GM19099 (cell line): ENCODE results near the gene LRRC74B.

ENCODE experiments used
- POLR2A ChIP-seq: IDR thresholded peaks from 3 replicates; pipeline ENCODE4 v1.6.1; 2011; ENCODE audit warnings: low read depth; ENCODE audit not compliant: insufficient read length; ENCODE audit errors: extremely low read depth

LRRC74B gene, protein sequence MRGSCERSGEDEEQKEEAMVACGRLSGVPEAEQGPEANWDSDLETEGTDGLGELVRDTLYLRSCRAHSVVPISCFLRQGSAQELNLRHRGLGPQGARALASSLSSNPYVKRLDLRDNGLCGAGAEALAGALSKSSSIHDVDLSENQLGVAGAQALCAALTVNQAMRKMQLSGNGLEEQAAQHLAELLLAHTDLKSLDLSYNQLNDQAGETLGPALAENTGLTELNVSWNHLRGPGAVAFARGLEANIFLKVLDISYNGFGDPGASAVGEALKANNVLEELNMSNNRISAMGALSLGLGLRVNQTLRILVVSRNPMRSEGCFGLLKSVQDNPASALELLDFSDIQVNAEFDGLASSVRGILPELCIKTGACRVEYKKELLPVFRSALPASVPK

DNA sequence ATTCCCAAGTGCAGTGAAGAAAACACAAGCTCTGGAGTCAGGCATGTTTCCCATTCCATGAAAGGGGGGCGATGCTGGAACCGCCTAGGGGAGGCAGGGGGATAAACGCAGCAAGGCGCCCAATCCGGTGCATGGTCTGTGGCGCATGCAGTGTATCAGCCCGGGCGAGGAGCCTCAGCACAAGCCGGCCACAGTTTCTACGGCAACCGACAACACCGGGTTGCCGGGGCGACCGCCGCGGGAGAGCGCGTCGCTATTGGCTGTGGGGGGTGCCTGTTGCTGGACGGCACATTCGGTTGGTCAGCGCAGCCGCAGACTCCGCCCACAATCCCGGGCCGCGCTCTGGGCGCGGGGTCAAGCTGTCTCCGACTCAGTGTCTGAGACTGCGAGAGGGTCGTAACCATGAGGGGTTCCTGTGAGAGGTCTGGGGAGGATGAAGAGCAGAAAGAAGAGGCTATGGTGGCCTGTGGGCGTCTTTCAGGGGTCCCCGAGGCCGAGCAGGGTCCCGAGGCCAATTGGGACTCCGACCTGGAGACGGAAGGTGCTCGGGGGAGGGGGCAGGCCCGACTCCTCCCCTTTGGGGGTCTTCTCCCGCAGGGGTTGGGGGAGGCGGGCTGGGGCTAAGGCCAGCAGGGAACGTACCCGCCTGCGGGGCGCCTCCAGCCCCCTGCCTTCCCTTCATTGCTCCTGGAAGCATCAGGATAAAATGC lies at the start of gene LRRC74B:
Gene LRRC74B, plus strand, starts transcription at position 362 of the 710 bp plus-strand sequence. Its CDS starts 41 bp downstream, at position 403.
- no peak for TF ChIP-seq POLR2A

DNA sequence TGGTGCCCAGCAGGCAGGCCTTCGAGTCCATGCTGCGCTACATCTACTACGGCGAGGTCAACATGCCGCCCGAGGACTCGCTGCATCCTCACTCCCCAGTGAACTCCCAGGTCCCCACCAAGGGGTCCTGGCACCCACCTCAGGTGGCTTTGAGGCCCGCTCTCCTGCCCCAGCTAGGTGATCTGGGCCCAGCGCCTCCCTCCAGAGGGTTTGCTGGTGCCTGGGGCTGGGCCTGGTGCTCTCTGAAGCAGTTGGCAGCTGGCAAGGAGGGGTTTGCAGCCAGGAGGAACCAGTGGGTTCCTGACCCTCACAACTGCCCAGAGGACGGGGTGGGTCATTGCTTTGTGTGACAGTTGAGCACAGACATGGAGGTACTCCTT lies 49.7 kb upstream of the LRRC74B start:
- TF ChIP-seq POLR2A: no peak

DNA sequence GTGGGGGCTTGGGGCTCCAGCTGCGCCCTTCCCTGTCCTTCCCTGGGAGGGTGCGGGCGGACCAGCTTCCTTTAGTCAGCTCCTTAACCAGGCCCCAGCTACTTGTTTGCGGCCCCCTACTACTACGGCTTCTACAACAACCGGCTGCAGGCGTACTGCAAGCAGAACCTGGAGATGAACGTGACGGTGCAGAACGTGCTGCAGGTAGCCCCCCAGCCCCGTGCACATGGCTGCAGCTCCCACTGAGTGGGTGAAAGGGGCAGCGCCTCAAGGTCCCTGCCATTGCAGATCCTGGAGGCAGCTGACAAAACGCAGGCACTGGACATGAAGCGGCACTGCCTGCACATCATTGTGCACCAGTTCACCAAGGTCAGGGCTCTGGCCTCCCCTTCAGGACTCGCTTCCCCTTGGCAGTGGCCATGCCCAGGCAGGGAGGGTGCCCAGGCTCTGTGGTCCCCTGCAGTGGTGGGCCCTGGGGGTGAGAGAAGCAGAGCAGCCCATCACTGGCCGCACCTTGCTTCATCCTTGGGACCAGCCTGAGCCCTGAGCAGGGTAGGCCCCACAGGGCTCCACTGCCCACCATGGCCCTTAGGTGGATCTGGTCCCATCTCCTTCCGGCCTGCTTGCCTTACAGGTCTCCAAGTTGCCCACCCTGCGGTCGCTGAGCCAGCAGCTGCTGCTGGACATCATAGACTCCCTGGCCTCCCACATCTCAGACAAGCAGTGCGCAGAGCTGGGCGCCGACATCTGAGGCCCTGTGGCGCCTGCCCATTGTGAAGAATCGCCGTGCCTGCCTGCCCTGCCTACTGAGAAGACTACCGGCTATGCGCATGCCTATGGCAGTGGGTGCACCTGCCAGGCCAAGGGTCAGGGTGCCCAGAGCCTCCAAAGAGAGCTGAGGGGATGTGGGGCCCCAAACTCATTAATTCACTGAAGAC lies 48.9 kb upstream of the LRRC74B start:
- TF ChIP-seq POLR2A: no peak

DNA sequence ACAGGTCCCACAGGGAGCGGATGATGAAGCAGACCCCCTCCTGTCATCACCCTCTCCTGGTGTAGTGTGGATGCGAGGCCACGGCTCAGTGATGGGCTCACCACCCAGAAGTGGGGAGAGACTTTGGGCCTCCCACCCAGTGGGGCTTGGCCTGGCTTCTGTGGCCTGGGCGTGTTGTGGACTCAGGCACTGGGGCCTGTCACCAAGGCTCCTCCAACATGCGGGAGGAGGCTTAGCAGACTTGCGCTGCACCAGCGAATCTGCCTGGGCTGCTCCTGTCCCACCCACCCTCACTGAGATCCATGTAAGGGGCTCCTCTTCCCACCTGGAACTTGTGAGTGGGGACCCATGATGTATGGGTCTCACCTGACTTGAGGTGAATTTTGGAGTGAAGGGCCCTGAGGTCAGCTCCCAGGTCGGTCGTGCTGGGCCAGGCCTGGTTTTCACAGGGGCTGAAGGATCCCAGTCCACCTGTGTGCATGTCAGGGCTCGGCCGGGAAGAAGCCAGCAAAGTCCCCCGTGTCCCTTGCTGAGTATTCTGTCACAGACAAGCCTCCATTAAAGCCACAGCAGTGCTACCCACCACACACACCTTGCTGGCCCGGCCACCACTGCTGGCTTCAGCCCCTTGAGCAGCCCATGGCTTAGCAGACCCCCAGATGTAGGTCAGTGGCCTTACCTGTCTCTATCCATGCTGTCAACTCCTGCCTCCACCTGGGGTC lies 48.0 kb upstream of the LRRC74B start:
- TF ChIP-seq POLR2A: peak; percentile 27

DNA sequence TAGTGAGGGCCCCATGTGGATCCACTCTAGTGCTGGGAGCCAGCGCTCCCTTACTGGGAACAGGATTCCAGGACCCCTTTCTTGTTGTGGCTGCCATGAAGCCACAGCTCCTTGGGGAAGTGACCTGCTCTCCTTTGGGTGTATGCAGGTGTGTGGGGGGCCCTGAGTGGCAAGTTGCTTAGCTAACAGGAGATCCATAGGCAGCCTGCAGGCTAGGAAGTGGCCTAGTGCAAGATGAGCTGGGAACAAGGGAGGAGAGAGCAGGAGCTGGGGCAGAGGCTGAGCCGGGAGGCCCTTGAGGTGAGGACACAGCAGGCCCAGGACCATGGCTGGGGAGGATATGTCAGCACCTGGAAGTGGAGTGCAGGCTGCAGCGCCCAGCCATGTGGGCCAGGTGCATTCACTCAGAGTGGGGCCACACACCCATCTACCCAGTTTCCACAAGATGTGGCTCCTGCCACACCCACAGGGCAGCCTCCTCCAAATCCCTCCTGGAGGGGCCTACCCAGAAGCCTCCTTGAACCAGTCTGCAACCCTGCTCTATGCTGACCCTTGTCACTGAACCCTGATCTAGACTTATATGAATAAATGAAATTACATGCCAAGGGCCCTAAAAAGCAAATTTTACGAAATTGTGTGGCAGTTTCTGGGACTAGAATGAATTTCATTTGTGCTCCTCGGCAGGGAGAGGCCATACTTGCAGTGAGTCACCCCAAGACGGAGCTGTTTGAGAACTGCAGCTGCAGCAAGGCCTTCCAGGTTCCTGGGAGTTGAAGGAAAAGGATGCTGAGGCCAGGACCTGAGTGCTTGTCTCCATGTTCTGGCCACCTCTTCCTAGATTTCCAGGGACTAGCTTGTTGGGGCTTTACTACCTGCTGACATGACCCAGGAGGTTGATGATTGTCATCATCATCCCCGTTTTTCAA lies 47.1 kb upstream of the LRRC74B start:
- TF ChIP-seq POLR2A: no peak

DNA sequence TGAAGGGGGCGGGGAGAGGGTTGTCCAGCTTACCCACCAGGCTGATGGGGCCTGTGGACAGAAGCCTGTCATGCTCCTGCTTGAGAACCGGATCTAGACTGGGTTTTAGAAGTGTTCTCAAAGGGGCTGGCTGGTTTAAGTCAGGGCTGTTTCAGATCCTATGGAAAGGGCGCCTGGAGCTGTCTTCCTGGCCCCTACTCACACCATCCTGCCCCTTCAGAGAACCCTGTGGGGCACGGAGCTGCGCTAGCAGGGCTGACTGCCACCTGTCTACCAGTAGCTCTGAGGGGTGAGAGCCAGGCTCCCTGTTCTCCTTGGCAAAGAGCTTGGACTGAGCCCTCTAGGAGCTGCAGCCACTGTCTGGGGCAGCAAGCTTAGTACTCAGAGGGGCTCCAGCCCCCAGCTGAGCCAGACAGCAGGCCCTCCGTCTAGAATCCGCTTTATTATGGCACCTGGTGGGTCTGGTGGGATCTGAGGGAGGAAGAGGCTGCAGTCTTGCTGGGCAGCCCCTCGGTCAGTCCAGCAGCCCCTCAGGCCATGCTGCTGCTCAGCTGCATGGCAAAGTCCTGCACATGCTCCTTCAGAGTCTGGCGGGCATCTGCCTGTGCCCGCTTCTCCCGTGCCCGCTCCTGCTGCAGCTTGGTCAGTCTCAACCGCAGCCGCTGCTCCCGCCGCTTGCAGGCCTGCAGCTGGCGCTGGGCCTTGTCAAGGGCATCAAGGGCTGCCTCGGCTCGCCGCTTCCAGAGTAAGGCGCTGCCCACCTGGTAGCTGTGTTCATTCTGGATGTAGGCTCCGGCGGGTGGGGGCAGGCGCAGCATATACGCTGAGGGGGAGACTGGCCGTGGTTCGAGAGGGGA lies 46.2 kb upstream of the LRRC74B start:
- no peak for TF ChIP-seq POLR2A

DNA sequence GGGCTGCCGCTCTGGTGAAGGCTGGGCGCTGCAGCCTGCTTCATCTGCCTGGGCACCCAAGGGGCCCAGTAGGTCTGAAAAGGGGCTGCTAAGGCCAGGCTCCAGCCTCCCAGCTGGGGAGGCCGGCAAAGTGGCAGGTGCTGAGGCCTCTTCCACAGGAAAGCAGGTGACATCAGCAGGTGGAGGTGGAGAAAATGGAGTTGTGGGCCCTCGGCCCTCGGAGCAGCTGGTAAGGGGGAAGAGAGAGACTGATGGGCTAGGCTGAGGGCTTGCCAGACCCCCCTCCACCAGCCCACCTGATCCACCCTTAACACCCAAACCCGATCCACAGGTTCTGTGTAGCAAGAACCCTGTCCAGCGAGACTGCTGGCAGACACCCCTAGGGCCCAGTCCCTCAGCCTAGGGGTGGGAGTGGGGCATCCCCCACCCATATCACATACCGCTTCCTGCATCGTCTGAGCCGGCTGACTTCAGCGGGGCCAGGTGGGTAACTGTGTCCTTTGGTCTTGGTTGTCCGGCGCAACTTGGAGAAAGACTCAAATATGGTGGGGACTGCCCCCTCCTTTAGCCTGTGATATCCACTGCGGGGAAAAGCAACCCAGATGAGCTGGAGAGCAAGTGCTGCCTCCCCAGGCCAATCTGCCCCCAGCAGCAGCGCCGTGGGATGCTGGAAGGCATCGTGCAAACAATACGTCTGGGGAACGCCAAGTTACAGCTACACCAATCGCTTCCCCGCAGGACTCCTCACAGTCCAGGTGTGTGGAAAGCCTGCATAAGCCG lies 45.3 kb upstream of the LRRC74B start:
- TF ChIP-seq POLR2A: peak; percentile 23

DNA sequence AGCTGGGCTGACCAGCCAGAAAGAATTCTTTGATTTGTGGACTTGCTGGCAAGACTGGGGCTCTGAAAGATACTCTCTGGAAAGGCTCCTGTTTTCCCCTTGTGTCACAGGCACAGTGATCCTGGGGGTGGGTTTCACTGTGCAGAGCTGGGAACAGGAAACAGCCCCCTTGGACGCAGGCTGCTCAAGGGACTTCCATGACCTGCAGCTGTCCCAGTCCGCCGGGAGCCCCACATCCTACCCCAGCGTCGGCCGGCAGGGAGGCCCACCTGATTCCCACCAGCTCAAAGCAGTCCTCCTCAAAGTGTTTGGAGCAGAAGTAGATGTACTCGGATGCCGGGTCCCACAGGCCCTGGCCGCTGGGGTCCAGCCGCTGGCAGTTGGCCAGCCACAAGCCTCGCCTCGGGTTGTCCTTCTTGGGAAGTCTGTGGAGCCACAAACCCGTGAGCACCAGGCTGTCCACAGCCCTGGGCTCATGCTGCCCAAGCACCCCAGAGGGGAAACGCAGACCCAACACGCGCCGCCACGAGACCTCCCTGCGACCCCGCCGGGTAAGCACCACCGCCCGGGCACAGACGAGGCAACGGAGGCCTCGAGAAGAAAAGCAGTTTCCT lies 44.7 kb upstream of the LRRC74B start:
- TF ChIP-seq POLR2A: no peak

DNA sequence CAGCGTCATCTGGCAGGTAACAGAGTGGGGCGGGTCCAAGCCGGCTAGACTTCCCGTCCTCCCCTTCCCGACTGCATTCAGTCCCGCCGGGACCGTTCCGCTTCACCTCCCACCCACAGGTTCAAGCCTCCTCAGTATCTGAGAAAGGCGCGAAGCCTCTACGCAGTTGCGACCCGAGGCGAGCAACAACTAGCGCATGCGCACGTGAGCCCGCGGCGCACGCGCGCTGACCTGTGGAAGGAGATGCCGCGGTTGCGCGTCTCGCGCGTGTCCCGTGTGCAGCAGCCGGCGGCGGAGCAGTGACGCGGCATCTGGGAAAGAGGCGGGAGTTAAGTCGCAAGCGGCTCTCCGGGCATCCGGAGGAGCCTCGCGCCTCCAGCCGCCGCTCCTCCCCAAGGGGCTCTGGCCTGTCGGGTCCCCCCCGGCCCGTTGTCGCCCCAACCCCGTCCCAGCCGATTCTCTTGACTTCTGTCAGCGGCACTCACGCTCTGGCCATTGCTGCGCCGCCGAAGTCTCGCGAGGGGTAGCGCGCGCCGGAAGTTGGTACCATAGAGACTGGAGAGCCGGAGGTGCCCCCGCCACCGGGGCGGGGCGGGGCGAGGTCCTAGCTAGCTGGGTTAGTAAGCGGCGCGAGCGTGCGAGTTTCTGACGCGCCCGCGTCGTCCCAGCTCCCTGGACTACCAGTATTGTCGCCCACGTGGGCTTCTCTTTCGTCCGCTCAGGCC lies 44.0 kb upstream of the LRRC74B start, which contains the start of gene THAP7:
Gene THAP7, minus strand, starts transcription at position 518 of the 725 bp plus-strand sequence. Its CDS starts 207 bp downstream, at position 311.
- TF ChIP-seq POLR2A: peak; percentile 97

DNA sequence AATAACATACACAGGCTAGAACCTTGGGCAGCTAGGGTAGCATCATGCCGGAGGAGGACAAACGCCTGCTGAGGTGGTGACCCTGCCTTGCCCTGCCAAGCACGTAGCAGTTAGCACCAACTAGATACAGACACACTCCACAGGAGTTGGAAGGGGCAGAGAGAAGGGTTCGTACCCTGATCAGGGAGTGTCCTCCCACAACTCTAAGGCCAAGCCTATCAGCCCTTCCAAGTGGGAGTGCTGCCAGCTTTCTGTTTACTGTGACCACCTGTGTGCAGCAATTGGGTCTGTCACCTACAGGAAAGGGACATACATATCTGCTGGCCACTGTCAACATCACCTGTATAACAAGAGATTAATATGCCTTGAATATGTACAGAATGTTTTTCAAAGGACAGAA lies 42.0 kb upstream of the LRRC74B start:
- no peak for TF ChIP-seq POLR2A
